ENCODE results near the gene SLC24A3. TPM values are rescaled to one million over a fixed set of nuclear protein-coding genes. Genes with fewer than 3 reads are reported as not detected.

The SLC24A3 gene
- not detected in 2 replicates for total RNA-seq (2014; rRNA removed; shearing (Covaris generic))

DNA sequence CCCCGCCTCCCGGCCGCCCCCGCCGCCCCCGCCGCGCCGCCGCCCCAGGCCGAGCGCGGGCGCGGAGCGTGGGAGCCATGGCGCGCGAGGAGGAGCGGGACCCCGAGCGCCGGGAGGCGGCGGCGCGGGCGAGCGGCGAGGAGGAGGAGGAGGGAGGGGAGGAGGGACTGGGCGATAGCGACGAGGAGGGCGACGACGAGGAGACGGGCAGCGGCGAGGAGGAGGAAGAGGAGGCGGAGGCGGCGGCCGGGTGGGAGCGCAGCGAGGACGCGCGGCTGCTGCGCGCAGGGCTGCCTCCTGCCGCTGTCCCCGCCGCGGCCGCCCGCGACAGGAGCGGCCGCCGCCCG, at the start of gene SLC24A3:
TSS of gene SLC24A3 (plus strand) at position 174 of the 347 bp plus-strand sequence.
- no peak for DNase-seq (ENCODE audit: low spot score)

DNA sequence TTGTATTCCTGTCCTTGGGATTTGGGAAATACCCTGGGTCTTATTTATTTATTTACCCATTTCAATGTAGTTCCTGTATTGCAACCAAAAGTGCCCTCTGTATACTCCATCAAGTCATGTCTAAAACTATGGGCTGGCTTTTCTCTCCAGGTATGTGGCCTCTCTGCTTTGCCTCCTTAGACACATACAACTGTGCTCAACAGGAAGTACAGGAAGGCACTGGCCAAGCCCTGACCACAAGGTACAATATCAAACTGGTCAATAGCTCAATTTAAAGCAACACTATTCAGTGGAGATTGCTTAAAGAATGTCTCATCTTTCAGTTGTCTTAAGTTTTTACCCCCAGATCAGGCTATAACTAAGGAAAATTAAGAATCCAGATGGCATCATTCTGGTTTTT, 42.3 kb upstream of the SLC24A3 start:
- DNase-seq (ENCODE audit: low spot score), result no peak

DNA sequence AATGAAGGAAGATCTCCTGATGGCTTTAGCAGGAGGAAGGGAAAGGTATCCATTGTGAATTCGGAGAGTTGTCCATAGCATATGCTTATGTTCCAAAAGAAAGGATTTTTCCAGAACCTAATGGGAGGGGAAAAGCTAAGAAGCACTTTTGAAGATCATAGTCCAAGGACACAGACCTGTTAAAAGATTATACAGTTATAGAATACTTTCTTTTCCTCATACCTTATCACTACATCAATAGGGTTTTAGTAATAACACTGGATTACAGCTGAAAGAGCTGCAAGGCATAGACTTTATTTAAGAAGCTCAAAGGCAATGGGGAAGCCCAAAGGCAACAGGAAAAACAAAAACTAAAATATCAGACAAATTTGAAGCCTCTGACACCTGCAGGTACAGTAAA, 39.8 kb upstream of the SLC24A3 start:
- DNase-seq (ENCODE audit: low spot score), result no peak

DNA sequence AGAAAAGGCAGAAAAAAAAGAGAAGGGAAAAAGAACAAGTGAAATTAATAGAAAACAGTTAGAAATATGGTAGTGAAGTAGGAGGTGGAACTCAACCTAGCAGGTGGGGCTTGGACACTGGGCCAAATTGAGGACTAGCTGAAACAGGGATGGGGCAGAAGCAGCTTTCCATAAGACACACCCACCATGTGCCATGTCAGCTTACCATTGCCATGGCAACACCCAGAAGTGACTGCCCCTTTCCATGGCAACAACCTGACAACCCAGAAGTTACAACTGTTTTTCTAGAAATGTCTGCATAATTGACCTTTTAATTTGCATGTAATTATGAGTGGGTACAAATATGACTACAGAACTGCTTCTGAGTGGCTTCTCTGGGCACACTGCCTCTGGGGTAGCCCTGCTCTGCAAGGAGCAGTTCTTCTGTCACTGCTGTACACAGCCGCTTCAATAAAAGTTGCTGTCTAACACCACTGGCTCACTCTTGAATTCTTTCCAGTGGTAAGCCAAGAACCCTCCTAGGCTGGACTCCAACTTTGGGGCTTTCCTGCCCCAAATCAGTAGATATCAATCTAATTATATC, 35.9 kb upstream of the SLC24A3 start:
- DNase-seq (ENCODE audit: low spot score), result no peak

DNA sequence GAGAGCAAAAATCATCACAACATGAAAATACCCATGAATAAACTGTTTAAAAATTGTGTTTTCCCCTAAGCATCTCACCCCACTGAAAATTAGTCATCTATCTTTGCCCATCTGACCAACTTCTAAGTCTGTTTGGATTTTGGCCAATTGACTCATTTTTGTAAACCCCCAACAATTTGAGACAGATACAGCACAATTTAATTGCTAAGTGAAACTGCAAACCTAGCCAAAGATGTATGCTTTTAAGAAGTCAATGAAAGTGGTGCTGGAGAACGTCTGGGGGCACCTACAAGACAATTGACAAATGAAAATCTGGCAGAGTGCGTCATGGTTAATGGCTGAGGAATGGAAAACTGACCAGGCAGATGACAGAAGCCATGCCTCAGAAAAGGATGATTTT, 30.9 kb upstream of the SLC24A3 start:
- DNase-seq (ENCODE audit: low spot score), result peak; percentile 8

DNA sequence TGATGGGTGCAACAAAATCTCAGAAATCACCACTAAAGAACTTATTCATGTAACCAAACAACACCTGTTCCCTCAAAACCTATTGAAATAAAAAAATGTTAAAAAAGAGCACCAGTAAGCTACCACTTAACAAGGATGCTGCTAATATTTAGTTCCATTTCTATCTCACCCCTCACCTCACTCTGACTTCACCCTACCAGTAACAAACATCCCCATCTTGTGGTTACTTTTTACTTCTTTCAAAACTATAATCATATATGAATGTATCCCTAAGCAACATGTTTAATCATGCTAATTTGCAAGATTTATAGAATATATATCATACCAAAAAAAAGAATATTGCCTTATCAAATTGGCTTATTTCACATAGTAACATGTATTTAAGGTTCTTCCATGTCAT, 27.4 kb upstream of the SLC24A3 start:
- DNase-seq (ENCODE audit: low spot score), result no peak

DNA sequence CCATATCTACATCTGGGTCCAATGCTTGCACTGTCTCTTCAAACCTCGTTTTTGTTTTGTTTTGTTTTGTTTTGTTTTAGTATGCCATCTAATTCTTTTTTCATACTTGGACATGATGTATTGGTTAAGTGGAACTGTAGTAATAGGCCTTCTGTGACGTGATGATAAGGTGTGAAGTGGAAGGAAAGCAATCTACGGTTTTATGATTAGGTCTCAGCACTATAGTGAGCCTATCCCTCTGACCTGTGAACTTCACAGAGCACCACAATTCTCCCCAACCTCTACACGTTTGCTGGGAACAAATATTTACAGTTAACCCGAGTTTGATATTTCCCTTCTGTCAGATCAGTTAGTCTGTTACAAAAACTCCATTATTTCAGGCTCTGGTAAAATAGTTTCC, 19.1 kb upstream of the SLC24A3 start:
- DNase-seq (ENCODE audit: low spot score), result no peak

DNA sequence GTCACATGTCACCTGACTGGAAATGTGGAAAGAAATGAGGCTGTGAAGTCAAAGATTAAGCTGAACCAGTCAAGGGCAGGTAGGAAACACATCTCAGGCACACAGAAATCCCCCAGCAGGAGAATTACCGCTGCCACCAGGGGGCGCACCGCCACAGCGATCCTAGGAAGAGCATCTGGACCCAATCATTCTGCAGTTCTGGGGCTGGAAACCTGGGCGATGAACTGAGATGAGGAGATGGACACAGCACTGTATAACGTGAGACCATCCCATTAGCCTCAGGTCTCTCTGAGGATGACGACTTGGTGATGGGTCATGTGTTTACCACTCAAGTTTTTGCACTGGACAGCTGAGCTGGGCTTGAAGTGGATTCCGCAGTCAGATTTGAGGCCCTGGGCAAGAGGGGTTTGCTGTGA, 6.5 kb upstream of the SLC24A3 start:
- peak; percentile 31 for DNase-seq (ENCODE audit: low spot score)

DNA sequence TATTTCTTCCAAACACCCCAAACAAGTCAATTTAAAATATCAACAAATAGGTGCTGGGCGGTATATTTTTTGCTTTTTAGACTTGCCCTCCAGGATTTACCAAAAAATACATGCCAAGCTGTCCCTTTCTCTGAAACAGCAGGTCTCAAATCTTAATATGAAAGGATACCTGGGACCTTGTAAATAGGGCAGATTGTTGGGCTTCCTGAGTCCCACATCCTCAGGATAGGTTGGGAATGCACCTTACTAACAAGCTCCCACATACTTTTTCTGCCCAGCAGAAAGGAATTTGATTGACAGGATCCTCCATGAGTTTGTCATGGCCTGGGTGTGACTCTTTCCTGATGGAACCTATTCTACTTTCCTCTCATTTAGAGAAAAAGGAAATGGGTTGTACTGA, 4.9 kb upstream of the SLC24A3 start:
- no peak for DNase-seq (ENCODE audit: low spot score)

DNA sequence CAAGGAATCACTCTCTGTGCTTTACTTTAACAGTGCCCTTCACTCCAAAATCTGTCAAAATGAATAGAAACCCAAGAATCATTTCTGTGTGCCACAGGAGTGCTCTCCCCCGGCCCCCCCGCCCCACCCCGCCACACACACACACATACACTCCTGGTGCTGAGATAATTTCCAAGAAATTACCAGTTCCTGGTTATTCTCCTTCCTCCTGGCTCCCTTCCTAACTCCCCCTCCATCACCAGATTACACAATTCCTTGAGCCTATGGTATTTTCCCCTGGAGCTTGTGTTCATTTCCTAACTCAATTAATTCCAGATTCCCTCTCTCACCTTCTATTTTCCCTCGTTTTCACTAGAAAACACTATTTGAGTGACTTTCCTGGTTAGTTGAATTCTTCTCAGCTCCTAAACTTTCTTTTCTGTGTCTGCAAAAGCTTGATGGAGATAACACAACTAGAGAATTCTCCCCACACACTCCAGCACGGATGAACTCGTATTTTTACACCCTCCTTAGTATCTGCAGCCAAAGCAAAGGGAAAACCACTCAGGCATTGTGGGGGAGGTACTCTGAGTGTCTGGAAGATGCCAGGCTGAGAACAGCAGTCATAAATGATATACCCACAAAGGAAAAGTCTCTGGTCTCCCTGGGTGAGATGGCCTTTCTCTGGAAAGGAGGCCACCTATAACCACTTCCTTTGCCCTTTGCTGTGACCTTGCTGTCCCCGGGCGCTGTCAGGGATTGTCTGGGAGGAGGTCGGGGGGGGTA, 1.9 kb upstream of the SLC24A3 start:
- no peak for DNase-seq (ENCODE audit: low spot score)

DNA sequence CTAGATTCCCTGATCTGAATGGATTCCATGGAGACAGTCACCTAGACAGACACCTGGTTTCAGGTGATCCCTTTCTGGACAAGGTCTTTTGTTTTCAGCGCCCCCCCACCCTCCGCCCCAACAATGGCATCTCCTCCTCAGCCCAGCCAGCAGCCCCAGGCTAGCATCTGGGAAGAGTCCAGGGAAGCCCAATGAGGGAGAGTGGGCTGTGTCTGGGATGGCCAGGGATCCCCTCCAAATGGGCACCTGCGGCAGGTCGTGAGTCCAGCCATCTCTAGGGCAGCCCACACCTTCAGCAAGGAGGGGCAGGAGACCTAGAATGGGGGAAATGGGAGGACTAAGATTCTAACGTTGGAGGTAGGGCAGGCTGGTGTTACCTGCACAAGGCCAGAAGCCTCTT, 1.2 kb upstream of the SLC24A3 start:
- no peak for DNase-seq (ENCODE audit: low spot score)

DNA sequence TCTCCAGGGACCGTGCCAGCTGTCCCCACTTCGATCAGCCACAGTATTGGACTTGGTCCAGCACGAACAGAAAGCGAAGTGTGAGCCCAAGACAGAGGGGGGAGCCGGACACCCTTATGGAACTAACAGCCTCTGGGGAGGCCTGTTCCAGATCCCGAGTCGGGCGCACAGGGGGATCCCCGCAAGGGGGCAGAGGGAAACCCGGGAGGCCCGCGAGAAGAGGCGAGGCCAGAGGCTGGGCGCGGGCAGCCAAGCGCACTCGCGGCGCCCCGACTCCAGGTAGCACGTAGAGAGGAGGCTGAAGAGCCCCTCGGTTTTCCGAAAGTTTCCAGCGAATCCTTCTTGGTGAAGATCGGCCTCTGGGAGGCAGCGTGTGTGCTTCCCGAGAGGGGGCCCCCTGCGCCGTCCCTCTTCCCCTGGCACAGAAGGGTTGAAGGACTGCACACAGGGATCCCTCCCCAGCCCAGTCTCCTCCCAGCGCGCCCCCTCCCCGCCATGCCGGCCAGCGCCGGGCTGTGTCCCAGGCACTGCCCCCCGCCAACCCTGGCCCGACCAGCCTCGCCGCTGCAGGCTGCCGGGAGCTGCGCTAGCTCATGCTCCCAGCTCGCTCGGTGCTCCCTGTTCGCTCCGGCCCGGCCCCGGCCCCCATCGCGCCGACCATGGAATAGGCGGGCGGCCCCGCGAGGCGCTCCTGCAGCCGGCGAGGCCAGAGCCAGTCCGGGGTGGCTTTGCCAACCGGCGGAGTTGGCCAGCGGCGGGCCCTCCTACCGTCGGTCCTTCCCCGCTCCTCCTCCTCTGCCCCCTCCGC, 577 bp upstream of the SLC24A3 start:
- DNase-seq (ENCODE audit: low spot score), result no peak

DNA sequence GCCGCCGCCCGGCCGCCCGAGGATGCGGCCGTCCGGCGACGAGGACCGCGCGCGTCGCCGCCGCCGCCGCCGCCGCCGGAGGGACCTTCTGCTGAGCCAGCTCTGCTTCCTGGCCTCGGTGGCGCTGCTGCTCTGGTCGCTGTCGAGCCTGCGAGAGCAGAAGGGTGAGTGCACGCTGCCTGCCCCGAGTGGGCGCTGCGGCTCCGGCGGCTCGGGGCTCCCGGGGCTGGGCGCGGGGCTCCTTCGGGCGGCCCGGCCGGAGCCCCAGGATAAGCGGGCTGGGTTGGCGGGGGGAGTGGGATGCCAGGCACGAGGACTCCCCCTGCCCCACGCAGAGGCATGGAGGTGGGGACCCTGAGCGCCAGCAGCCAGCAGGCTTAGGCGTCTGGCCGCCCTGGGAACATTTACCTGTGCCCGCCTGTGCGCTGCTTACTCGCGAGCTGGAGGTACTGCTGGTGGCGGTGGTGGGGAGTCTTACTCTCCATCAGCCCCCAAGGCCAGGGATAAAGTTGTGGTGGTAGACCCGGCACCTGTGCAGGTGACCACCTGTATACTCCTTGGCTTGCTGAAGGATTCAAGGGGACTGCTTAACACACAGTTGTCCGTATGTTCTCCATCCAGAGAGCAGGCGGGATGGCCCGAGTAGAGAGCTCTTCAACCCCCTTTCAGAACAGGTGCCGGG, 520 bp downstream of the SLC24A3 start:
- DNase-seq (ENCODE audit: low spot score), result no peak

DNA sequence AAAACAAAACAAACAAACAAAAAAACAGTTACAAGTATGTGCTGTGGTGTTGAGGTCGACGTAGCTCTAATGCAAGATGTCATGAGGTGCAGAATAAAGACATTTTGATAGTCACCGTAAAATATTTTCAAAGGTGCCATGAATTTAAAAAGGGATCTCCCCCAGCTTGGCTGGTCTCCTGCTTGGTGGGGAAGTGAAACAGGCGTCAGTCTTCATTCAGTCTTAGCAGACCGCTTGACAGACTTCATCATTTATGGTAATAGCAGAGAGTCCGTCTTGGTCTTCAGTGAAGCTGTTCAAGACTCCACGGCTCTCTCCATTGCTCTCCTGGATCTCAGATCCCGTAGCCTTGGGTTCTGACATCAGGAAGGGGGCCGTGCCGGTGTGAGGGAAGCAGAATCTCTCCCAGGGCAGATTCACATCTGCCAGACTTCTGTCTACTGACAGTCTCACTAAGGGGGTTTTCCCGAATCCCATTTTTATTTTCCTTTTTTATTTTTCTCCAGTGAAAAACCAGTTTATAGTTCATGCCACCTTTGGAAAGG, 1.6 kb downstream of the SLC24A3 start:
- DNase-seq (ENCODE audit: low spot score), result no peak

DNA sequence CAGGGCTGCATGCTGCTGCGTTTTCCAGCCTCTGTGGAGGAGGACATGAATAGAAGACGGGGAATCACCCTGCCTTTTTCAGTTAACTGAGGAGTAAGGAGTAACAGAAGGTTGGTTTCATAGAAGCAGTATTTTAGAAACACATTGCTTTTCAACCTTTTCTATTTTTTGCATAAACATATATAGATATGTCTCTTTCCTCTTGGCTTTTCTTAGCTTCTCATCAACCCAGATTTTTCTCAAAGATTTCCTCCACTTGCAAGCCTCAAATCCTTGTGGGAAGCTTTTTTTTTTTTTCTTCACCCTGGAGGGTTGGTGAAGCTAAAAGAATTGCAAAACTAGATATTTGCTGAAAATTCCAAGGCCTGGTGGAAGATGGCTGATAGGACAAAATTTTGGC, 6.0 kb downstream of the SLC24A3 start:
- no peak for DNase-seq (ENCODE audit: low spot score)

DNA sequence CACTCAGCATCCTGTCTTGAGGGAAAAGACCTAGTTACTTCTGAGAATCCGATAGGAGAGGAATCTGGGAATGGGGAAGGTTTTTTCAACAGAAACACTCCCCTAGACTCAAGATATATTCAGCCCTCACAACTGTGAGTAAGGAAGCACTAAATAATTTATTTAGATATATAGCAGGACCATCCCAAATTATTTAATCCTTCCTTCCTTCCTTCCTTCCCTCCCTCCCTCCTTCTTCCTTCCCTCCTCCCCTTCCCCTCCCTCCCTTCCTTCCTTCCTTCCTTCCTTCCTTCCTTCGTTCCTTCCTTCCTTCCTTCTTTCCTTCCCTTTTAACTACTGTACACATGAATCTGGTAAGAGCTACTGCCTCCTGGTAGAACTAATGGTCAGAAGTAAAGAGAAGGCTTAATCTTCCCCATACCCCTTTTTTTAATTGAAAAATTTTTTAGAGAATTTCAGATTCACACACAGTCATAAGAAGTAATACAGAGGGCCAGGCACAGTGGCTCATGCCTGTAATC, 10.1 kb downstream of the SLC24A3 start:
- no peak for DNase-seq (ENCODE audit: low spot score)

DNA sequence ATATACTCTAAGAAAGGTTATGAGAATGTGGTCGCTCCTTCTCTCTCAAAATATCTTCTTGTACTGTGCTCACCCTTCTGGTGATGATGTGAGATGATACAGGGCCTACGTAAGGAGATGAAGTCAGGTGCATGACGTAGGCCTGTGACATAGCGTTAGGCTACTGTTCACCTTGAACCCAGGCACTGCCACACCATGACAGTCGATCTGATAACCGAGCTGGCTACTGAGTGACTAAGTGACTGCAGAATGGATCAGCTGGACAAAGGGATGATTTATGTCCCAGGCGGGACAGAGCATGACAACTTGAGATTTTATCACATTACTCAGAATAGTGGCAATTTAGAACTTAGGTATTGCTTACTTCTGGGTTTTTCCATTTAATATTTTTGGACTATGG, 11.2 kb downstream of the SLC24A3 start:
- DNase-seq (ENCODE audit: low spot score), result no peak

DNA sequence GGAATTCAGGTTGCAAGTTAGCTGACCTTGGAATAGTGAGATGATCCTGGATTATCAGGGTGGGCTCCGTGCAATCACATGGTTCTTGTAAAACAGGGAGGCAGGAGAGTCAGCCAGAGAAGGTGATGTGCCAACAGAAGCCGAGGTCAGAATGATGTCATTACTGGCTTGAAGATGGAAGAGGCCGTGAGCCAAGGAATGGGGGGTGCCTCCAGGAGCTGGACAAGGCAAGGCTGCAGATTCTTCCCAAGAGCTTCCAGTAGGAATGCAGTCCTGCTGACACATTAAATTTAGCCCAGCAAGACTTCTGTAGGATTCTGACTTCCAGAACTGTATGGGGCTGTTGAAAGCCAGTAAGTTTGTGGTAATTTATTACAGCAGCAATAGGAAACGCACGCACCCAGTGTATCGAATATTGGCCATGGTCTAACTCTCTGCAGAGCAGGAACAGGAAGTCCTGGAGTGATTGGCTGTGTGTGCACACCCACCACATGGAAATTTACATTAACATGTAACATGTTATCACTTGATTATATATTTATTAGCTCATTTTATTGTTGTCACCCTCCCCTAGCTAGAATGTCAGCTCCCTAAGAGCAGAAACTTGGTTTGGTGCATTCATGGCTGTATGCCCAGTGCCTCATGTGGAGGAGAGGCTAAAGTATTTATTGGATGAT, 19.1 kb downstream of the SLC24A3 start:
- DNase-seq (ENCODE audit: low spot score), result no peak

DNA sequence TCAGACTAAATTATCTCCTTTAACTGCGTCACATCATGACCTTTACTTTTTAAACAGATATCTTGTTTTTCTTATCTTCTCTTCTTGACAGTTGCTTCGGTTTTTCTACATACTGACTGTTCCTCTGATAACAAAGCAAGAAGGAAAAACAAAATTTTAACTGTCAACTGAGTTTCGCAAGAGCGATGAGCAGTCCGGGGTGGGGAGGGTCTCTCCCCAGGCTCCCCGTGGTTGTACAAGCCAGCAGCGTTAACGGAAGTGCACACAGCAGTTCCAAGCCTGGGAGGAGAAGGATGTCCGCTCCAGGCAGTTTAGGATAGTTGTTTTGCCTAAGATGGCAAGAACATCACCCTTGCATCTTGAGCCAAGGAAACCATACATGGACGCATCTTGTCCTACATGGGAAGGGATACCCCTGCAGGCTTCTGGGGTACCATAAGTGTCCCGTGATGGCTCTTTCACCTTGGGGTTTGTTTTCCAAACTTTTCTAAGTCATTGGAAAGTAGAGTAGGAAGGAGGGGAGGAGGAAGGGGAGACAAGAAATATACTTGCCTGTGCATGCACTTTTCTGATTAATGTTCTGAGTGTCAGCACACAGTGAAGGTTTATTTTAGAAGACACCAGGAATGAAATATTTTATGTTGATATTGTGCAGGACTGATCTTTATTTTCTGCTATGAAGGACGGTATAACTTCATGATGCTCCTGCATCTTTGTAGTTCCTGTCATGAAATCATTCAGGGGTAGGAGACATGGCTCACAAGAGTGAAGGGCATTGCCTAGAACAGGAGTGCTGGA, 20.8 kb downstream of the SLC24A3 start:
- DNase-seq (ENCODE audit: low spot score), result no peak

DNA sequence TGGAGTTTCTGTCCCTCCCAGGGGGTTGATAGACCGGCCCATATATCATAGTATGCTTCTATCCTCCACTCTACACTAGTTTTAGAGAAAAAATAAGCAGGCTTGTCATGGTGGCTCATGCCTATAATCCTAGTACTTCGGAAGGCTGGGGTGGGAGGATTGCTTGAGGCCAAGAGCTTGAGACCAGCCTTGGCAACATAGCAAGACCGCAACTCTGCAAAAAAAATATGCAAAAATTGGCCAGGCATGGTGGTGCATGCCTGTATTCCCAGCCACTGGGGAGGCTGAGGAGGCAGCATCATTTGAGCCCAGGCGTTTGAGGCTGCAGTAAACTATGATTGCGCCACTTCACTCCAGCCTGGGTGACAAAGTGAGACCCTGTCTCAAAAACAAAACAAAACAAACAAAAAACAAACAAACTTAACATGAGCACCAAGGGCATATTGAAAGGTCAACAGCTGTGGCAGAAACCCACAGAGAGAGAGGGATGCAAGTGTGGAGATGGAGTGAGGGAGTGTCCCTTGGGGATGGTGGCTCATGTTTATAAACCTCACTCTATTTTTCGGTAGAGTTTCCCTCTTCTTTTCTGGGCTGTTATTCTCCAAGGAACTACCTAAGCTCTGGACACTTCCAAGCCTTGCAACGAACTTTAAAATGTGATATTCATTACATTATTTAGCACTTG, 24.1 kb downstream of the SLC24A3 start:
- no peak for DNase-seq (ENCODE audit: low spot score)

Measured in A172 (cell line).